ENCODE data around the gene LUC7L3.
"Not testable (repeated sequence)": the region's sequence is repeated elsewhere in the genome, so short reads cannot be mapped to it uniquely, and the experiment has no call there.

The LUC7L3 gene

DNA sequence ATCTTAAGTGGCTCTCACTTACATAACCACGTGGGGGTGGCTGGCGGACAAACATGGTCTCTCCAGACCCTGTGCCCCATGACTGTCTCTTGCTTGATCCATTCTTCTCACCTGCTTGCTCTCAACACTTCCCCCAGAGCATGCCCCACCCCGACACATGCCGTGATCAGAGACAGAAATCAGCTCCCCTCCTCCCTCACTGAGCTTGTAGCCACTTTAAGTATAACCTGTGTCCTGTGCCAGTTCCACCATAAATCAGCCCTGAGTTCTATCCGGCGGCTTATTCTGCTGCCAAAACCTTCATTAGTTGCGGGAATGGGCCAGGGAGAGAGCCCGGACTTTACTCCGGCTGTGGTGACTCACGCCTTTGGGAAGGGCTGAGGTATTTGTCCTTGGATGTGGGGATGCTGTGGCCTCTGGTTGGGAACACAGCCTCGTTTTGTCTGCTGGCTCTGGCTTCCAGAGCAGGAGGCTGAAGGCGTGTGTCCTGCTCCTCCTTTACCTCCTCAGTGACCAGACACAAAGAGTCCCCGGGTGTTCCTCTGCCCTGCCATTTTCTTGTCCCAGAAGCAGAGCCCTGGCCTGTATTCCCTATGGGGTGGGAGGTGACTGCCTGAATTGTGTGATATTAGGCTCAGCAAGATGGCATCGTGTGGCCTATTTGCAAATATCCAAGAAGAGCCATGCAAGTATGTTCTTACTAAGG is 32.8 kb upstream of the LUC7L3 start:
- DNase-seq: no peak

DNA sequence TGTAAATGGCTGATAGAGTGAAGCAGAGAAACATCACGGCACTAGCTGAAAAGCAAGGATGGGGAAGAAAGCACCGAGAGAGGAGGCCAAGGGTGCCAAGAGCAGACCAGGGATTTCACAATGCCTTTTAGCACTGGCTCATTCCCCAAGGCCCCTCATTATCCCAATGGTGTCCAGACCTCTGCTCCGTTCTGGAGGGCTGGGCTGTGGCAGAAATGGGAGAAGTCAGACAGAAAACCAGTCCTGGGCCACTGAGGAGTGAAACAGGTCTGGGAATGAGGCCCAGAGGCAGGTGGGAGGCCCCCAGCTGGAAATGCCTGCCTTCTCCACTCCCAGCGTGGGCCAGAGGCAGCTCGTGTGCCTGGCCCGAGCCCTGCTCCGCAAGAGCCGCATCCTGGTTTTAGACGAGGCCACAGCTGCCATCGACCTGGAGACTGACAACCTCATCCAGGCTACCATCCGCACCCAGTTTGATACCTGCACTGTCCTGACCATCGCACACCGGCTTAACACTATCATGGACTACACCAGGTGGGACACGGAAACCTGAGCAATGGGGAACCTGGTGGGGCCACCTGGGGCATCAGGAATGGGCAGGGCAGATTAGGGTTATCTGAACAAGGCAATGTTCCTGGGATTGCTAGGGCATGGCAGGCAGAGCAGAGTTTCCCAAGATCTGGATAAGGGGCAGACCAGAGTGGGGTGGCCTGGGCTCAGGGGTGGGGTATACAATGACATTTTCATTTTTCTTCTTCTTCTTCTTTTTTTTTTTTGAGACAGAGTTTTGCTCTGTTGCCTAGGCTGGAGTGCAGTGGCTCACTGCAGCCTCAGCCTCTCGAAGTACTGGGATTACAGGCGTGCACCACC is 32.0 kb upstream of the LUC7L3 start:
- no peak for DNase-seq

DNA sequence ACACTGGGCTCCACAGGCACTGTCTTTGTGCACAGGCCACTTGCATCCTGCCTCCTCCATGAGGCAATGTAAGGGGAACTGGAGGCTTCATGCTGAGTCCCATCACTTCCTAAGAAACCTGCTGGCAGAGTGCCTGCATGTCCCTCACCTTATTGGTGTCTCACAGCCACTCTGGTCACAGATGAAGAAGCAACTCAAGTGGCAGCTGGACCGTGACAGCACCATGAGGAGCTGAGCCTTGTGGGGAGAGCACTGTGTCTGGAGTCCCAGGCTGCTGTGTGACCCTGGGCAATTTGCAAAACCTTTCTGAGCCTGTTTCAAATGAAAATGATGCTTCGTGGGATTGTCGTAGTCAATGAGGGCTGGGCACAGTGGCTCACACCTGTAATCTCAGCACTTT is 31.2 kb upstream of the LUC7L3 start:
- no peak for DNase-seq

DNA sequence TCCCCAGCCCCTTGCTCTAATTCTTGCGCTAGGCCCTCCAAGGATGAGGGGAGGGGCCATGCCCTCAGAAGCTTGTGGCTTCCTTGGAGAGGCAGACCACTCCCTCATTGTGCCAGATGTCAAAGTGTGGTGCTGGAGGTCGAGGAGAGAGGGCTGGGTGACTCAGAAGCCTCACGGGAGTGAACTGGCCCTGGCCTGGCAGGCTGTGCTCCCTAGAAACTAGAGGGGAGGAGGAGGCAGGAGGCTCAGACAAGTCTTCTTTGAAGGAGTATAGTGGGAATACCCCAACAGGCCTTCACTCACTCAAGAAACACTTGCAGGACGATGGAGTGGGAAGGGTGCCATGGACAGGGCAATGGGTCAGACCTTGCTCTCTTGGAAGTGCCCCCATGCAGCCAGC is 30.2 kb upstream of the LUC7L3 start:
- DNase-seq: no peak

DNA sequence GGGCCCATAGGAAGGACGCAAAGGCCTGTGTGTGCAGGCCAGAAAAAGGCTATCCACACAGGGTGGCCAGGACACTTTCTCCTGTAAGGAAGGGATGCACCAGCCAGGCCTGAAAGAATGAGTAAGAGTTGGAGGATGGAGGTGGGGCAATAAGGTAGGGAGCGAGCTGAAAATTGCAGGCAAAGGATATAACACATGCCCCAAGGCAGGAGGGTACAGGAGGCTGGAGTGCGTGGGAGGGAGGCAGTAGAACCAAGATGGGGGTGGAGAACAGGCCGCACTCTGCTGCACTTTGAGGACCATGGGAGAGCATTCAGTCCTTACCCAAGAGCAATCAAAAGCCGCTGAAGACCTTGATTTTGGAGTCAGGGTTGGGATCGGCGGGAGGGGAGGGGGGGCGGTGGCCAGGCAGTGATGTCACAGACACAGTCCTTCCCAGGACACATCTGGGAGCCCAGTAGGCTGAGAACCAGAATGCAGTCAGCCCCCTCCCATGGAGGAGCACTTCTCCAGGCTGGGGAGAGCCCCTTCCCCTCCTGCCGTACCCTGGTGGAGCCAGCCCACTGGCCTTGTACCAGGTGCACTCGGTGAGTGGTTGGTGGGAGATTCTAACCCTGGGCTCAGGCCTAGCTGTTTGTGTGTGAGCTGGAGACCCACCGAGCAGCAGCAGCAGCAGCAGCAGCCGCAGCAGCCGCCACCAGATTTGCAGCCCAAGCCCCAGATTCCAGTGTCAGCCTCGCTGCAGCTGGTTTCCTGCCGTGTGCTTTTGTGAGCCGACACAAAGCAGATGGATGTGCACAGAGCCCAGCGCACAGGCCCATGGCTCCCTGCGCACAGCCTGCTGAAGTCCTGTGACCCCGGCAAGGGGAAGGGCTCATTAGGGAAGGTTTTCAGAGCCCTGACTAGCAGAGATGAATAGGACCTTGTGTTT is 29.2 kb upstream of the LUC7L3 start:
- DNase-seq: no peak

DNA sequence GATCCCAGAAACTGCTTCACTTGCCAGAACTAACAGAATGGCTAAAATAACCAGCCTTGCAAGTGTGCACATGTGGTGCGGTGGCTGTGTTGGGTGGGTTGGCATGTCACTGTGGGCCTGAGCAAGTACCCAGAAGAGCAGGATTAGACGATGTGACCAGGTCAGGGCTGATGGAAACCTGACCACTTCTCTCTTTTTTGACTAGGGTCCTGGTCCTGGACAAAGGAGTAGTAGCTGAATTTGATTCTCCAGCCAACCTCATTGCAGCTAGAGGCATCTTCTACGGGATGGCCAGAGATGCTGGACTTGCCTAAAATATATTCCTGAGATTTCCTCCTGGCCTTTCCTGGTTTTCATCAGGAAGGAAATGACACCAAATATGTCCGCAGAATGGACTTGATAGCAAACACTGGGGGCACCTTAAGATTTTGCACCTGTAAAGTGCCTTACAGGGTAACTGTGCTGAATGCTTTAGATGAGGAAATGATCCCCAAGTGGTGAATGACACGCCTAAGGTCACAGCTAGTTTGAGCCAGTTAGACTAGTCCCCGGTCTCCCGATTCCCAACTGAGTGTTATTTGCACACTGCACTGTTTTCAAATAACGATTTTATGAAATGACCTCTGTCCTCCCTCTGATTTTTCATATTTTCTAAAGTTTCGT is 28.4 kb upstream of the LUC7L3 start:
- no peak for DNase-seq

DNA sequence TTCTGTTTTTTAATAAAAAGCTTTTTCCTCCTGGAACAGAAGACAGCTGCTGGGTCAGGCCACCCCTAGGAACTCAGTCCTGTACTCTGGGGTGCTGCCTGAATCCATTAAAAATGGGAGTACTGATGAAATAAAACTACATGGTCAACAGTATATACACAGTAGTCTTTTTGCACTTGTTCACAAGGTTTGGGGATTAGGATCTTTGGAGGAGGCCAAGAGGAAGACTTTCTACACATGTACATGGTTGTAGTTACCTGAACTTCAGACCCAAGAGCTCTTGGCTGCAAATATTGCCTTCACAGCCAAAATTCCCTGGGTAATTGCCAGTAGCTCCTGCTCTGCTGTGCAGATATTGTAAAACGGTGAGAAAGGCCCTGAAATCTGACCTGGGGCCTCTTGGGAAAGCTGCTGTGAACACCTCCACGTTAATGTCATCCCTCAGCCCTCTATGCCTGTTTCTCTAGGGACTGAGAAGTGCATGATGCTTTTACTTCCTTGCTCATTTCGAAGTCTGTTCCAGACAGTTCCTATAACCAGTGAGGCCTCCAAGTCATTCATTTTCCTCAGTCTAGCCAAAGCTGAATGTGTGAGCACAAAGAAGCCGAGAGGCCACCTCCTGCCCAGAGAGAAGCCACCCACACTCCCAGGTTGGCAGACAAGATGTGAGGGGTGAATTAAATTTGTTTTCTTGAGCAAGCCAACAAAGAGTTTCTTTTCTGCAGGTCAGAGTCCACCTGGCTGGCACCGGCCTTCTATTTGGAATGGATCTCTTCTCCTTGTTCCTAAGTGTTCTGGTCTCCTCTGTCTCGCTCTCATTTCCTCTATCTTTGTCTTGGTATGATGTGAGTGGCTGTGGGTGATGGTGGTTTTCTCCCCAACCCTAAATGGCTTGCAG is 27.6 kb upstream of the LUC7L3 start:
- DNase-seq: no peak

DNA sequence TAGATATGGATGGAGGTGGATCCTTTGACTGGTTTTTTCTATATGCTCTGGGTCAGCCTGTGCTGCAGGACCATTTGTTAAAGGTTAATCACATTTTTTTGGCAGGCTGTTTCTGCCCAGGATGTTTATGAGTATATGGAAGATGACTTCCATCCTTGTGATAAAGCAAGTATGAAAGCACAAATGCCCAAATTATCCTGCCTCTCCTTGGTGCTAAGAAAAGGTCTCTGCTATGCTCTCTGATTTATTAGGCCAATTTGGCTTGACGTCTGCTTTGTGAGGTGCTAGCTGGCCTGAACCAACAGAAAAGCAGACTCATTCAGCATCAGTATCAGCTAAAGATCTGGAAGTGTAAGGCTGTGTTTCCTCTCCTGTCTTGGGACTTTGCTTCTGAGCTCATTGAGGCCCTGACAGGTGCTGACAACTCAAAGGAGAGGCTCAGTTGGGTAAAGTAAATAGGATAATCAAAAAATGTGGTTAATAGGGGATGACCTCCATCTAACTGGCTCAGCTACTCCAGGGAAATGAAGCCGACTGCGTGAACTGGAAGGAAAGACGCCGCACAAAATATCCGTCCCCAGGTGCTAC is 26.9 kb upstream of the LUC7L3 start:
- DNase-seq: no peak

DNA sequence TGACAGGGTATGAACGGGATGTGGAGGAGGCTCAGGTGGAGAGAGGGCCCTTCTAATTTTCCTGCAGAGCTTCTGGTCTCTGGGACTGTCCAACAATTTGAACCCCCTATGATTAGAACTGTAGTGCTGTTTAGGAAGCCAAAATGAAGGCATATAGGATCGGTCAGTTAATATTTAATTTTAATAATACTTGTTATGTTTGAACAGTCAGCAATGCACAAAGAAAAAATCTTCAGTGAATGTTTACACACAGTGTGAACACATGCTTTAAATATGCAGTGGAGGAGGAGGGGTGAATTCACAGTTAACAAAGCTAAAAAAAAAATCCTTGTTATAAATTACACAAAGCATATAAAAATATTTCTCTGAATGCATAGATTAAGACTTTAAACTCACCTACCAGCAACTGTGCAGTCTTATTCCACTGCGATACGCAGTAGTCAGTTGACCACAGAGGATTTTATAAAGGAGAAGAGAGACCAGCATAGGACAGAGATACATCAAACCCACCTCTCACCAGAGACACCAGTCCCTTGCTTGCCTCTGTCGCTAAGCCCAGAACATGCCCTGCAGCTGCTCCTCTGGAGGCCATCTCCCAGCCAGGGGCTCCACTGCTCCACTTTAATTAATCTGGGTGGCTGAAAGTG is 26.2 kb upstream of the LUC7L3 start:
- DNase-seq: no peak

DNA sequence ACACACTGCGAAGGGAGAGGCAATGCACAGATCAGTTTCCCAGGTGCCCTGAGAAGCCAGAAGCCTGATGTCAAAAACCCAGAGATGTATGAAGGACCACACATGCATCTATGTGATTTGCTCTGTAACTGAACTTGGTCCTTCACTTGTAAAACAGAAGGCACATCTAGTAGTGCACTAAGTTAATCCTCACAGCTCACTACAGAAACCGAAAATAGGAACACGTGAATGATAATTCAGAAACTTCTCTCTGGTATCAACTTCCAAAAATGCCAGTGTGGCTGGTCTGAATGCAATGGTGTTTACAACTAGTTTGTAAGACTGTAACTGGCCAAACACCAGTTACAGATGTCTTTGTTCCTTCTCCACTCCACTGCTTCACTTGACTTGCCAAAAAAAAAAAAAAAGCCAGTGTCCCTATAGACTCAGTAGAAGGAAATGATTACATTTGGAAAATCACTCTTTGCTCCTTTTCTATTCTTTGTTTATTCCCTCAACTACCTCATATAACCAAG is 23.0 kb upstream of the LUC7L3 start:
- DNase-seq: no peak

DNA sequence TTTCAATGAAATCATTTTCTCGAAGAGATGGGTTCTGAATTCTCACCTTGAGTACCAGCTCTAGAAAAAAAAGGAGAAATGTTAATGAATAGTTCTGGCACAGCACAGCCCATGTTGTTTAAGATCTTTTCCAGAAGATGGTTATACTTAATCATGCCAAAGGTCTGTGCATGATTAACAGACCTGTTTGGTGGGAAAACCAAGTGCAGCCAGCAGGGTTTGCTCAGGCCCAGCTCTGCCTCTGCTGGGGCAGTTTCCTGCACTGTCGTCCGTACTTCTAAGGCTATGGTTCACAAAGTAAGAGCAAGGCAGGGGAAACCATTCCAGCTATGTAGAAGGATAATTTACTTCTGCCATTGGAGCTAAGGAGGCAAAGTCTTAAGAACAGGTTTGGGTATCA is 22.3 kb upstream of the LUC7L3 start:
- DNase-seq: no peak

DNA sequence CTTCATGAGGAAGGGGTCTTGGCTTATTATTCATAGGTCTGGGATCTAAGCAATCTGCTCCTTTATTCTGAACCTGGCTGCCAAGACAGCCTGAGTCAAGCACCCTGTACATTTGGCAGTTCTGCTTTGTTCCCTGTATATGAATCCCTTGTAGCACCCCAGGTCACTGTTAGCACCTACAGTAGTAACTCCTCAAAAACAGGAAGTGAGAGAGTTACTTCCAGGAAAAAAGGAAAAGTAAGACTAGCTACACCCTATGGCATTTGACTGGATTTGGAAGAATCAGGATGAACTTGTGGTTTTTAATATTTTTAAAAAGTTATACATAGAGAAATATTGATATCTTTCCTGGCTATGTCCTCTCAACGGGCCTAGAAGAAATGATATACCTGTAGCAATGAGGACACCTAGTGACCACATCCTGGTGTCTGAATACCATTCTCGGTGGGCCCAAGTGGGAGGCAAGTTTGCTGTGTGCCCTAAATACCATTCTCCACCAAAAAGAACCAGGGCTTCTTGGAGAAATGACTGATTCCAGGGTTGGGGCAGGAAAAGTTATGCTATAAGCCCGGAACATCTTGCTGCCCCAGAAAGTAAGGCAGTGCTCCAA is 21.6 kb upstream of the LUC7L3 start:
- DNase-seq: no peak

DNA sequence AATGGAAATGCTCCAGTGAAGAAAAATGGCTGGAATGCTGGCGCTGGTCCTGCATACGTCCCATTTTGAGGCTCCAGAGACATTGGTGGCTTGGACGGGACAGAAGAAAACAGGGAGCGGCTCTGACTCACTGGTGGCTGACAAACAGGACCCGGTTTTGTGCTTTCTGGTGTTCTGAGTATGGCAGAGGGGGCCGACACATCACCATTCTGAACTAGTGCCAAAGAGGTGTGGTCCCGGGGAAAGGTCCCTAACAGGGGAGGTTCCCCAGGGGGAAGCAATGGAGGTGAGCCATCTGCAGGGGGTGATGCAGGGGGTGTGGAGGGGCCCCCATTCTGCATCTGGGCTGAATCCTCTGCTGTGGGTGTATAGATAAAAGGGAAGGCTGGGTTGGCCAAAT is 20.0 kb upstream of the LUC7L3 start:
- DNase-seq: no peak

DNA sequence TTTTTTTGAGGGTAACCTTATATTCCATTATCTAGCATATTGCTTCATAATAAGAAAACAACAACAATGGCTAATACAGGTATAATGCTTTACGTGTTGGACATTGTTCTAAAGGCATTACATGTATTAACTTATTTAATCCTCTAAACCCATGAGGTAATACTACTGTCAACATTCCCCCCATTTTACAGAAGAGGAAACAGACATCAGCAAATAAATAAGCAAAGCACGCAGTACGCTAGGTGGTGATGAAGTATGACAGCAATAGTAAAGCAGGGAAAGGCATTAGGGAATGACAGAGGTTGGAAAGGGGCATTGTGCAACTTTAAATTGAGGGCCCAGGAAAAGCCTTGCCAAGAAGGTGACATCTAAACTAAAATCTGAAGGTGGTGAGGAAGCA is 16.2 kb upstream of the LUC7L3 start:
- no peak for DNase-seq

DNA sequence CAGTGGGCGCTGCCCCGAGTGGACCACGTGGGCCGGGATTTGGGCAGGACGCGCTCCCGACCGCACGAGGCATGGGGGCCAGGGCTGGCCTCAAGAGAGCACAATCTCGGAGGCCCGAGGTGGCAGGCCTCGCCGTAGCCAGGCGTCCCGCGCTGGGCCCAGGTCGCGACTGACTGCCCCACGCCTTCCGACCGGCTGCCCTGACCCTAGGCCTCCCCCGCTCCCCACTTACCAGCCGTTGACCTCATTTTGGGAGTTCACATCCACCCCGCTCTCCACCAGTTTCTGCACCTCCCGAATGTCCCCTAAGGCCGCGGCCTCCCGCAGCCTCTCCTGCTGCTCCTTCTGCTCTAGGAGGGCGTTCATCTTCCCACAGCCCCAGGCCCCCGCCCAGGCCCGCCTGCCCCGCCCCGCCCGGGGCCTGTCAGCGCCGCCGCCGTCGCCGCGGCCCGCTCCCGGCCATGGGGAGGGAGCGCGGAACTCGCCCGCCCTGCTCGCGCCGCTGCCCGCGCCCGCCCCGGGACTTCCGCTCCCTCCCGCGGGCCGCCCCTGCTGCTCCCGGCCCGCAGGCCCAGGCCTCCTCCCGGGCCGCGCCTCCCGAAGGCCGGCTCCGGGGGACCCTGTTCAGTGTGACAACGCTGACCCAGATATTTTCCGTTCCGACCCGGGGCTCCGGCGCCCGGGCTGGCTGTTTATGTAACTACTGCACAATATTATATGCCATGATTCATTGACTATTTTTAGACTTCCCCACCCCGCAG is 11.9 kb upstream of the LUC7L3 start, which contains the start of gene ANKRD40:
Gene ANKRD40 (minus strand): TSS at position 626 of the 761 bp plus-strand sequence. CDS start 260 bp downstream, at position 366.
- DNase-seq: peak; percentile 87

DNA sequence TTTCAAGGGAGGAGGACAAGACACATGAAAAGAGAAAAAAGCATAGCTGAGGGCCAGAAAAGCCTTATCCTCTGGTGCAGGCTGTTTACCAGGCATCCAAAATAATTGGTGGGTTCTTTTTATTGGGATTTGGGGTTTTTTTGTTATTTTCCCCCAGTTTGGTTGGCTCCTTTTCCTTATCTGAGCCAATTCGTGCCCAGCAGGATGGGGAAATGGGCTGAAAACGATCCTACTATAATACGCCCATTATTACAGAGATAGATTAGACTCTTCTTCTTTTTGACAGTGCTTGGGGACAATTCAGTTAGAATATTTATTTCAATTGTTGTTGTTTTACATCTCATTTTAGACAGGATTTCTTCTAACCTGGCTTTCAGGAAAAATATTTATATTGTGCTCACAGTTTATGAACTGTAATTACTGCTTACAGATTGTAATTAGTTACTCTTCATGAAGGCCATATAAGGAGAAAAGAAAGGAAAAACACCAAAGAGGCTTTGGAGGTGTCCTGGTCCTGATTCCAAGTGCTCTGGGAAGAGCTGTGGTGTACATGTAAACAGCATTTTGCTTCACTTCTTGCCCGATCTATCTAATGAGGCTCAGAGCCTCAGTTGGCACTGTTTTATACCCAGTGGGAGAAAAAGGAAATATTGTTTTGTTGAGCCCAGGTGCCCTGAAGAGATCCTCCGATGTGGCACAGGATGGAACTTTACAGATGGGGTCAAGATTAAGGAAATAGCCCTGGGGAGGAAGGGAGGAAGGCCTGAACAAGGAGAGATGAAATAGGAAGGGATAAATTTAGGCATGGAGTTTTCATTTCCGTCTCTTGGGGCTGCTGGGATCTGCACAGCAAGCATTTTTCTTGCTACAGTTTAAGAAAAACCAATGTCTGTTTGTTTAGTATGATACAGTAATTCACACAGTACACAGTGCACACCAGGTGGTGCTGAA is 11.1 kb upstream of the LUC7L3 start:
- DNase-seq: peak; percentile 49

DNA sequence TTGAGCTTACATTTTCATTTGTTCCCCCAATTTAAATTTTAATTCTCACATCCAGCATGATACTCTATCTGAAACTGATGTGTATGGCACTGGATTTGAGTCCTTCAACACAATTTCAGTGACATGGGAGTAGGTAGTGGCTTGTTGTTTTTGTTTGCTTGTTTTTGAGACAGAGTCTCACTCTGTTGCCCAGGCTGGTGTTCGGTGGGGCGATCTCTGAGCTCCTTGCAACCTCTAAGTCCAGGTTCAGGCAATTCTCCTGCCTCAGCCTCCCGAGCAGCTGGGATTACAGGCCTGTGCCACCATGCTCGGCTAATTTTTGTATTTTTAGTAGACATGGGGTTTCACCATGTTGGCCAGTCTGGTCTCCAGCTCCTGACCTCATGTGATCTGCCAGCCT is 10.3 kb upstream of the LUC7L3 start:
- DNase-seq: not testable (repeated sequence)

DNA sequence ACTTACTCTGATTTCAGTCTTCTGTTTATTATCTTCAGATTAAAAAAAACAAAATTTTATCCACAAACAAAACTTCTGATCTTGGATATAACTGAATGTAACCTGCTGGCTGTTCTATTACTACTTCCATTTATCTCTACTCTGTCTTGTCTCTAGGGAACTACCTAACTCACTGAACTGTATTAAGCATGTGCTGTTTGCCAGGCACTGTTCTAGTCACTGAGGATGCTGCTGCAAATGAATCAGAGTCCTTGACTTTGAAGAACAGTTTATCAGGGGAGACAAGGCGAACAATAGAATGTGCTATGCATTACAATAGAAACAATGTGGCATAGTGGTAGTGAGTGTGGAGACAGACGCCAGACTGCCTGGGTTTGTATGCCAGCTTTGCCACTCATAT is 9.4 kb upstream of the LUC7L3 start:
- DNase-seq: no peak
